ENCODE results near the gene CSNK1G2.

The CSNK1G2 gene

DNA sequence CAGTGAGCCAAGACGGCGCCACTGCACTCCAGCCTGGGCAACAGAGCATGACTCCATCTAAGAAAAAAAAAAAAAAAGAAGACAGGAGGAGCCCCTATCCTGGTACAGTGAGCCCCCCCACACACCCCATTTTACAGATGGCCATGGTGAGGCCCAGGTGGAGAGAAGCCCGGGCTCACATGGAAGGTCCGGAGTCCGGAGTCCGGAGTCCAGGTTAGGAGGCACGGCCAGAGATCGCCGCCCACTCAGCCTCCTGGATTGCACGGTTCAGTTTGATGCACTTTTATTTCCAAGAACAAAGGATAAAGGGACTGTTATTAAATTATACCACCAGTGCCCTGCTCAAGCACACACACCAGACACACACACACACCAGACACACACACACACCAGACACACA is 85.8 kb downstream of the CSNK1G2 start:
- TF ChIP-seq, protein P1, sequence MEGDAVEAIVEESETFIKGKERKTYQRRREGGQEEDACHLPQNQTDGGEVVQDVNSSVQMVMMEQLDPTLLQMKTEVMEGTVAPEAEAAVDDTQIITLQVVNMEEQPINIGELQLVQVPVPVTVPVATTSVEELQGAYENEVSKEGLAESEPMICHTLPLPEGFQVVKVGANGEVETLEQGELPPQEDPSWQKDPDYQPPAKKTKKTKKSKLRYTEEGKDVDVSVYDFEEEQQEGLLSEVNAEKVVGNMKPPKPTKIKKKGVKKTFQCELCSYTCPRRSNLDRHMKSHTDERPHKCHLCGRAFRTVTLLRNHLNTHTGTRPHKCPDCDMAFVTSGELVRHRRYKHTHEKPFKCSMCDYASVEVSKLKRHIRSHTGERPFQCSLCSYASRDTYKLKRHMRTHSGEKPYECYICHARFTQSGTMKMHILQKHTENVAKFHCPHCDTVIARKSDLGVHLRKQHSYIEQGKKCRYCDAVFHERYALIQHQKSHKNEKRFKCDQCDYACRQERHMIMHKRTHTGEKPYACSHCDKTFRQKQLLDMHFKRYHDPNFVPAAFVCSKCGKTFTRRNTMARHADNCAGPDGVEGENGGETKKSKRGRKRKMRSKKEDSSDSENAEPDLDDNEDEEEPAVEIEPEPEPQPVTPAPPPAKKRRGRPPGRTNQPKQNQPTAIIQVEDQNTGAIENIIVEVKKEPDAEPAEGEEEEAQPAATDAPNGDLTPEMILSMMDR (IDR thresholded peaks at IDR 0.05; ENCODE audit: low read depth, low read length, missing control alignments) = no peak
- DNase-seq (ENCODE audit: low read depth) = no peak
- H3K4me3 ChIP-seq (ENCODE audit: low read depth, low read length) = no peak overlapping the region

DNA sequence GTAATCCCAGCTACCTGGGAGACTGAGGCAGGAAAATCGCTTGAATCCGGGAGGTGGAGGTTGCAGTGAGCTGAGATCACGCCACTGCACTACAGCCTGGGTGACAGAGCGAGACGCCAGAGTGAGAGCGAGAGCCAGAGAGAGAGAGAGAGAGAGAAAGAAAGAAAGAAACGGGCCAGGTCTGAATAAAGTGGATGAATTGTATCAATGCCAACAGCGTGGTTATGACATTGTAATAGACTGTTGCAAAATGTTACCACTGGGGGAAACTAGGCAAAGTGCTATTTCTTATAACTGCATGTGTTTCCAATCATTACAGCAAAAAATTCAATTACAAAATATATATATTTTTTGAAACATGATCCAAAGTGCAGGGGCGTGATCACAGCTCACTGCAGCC is 86.4 kb downstream of the CSNK1G2 start:
- no peak for DNase-seq (ENCODE audit: low read depth)
- TF ChIP-seq, protein P1 (IDR thresholded peaks at IDR 0.05; ENCODE audit: low read depth, low read length, missing control alignments) = no peak
- H3K4me3 ChIP-seq (ENCODE audit: low read depth, low read length) = no peak overlapping the region
